PFSK-1 (cell line): Measurements from ENCODE around the gene SGPP1.

Experiments used
- FOXP2 ChIP-seq: optimal IDR thresholded peaks from 2 replicates; pipeline ENCODE3; 2011; ENCODE audit warnings: borderline replicate concordance, control low read depth, inconsistent platforms; ENCODE audit not compliant: insufficient read depth; ENCODE audit errors: extremely low read length, extremely low read depth
- POLR2AphosphoS5 ChIP-seq: IDR thresholded peaks from 2 replicates; pipeline ENCODE4 v1.6.1; 2012; ENCODE audit warnings: low read depth, mild to moderate bottlenecking, control low read depth, low read length, moderate library complexity
- REST ChIP-seq, 2 experiments: IDR thresholded peaks; 2 replicates each; pipeline versions ENCODE4 v1.6.1 to v1.8.0; 2011 to 2012; ENCODE audit warnings: low read depth in 2 of 2, low read length in 2 of 2, control low read depth in 1 of 2, inconsistent platforms in 1 of 2, mild to moderate bottlenecking in 1 of 2, moderate library complexity in 1 of 2; ENCODE audit not compliant: insufficient read depth in 1 of 2
- SIN3A ChIP-seq: IDR thresholded peaks from 2 replicates; pipeline ENCODE4 v1.6.1; 2012; ENCODE audit warnings: mild to moderate bottlenecking, low read length, moderate library complexity, borderline replicate concordance; ENCODE audit not compliant: insufficient read depth
- TAF1 ChIP-seq: IDR thresholded peaks from 2 replicates; pipeline ENCODE4 v1.6.1; 2012; ENCODE audit warnings: low read length, control low read depth, borderline replicate concordance; ENCODE audit not compliant: insufficient read depth

SGPP1 gene

GRCh38 chr14:63760014-63760413 is 32.1 kb upstream of the SGPP1 start:
- TF ChIP-seq SIN3A = no peak
- no peak for TF ChIP-seq REST (IDR thresholded peaks at IDR 0.05; ENCODE audit: insufficient read depth in 1 of 2, low read depth in 2 of 2, low read length in 2 of 2)
- no peak for TF ChIP-seq FOXP2
- no peak for TF ChIP-seq TAF1
- no peak for TF ChIP-seq POLR2AphosphoS5

GRCh38 chr14:63759456-63759855 is 31.6 kb upstream of the SGPP1 start:
- TF ChIP-seq TAF1 (no peak), REST (IDR thresholded peaks at IDR 0.05; ENCODE audit: insufficient read depth in 1 of 2, low read depth in 2 of 2, low read length in 2 of 2) (no peak), POLR2AphosphoS5 (no peak), SIN3A (no peak), FOXP2 (no peak)

GRCh38 chr14:63757211-63757610 is 29.3 kb upstream of the SGPP1 start:
- TF ChIP-seq POLR2AphosphoS5 = no peak
- TF ChIP-seq SIN3A = no peak
- TF ChIP-seq FOXP2 = no peak
- no peak for TF ChIP-seq TAF1
- no peak for TF ChIP-seq REST (IDR thresholded peaks at IDR 0.05; ENCODE audit: insufficient read depth in 1 of 2, low read depth in 2 of 2, low read length in 2 of 2)

GRCh38 chr14:63752449-63753169 is 24.7 kb upstream of the SGPP1 start:
- TF ChIP-seq SIN3A (no peak), REST (IDR thresholded peaks at IDR 0.05; ENCODE audit: insufficient read depth in 1 of 2, low read depth in 2 of 2, low read length in 2 of 2) (no peak), FOXP2 (no peak), TAF1 (no peak), POLR2AphosphoS5 (no peak)

GRCh38 chr14:63747846-63748245 is 20.0 kb upstream of the SGPP1 start:
- TF ChIP-seq TAF1 = no peak
